Motor neuron (in vitro differentiated cells): ENCODE data around the gene SLC6A19. TPM values are rescaled to one million over a fixed set of nuclear protein-coding genes. Genes with fewer than 3 reads are reported as not detected.

Experiments
- ATAC-seq, 8 experiments: fragments of 200-7000 bp; cut with Tn5 transposase; replicated peaks in 6 of 8; 2 replicates each; pipeline ENCODE4 v1.8.0; 2021; ENCODE audit warnings: mild to moderate bottlenecking in 8 of 8, moderate library complexity in 8 of 8
- H3K27ac ChIP-seq, 2 donors: fragments of 250-450 bp; sonication (Bioruptor Pico); 2 replicates each; pipeline ENCODE4 v1.9.0; 2021; ENCODE audit warnings: antibody characterized with exemption in 2 of 2, mild to moderate bottlenecking in 2 of 2, moderate library complexity in 1 of 2
- H3K4me1 ChIP-seq, 2 donors: fragments of 250-450 bp; sonication (Bioruptor Pico); replicated peaks in 1 of 2; 2 replicates each; pipeline ENCODE4 v1.6.1; 2021; ENCODE audit warnings: antibody characterized with exemption in 2 of 2, mild to moderate bottlenecking in 2 of 2, moderate library complexity in 1 of 2
- H3K4me3 ChIP-seq, 5 donors: fragments of 250-450 bp; sonication (Bioruptor Pico); 2 replicates each; pipeline ENCODE4 v1.9.0; 2021; ENCODE audit warnings: antibody characterized with exemption in 5 of 5, mild to moderate bottlenecking in 5 of 5, moderate library complexity in 4 of 5
- WGBS, 10 experiments: fragments of 450-650 bp; shearing (Covaris generic); methylation state at CpG; one replicate each; pipeline ENCODE4 v1.0.0; 2022; 5-methylcytosine and 5-hydroxymethylcytosine counted together
- in situ Hi-C, 9 experiments: fragments of 400-800 bp; cut with MboI; loops; one replicate each; pipeline ENCODE4 v1.15.0; 2021; ENCODE audit warnings: low sequenced_read_pairs in 9 of 9, low pct_unique_long_range_greater_than_20kb in 2 of 9; ENCODE audit not compliant: unreplicated experiment in 9 of 9
- total RNA-seq, 8 experiments: library from RNA; unstranded; fragments of 300-600 nt; gene quantifications; 2 replicates each; pipeline versions ENCODE4 v1.2.3 to v1.2.4, GENCODE V29; 2022

Gene SLC6A19
- total RNA-seq, 8 experiments from 2014 or later, result 0.04 to 0.24 (median 0.10) TPM; not detected in 3

DNA sequence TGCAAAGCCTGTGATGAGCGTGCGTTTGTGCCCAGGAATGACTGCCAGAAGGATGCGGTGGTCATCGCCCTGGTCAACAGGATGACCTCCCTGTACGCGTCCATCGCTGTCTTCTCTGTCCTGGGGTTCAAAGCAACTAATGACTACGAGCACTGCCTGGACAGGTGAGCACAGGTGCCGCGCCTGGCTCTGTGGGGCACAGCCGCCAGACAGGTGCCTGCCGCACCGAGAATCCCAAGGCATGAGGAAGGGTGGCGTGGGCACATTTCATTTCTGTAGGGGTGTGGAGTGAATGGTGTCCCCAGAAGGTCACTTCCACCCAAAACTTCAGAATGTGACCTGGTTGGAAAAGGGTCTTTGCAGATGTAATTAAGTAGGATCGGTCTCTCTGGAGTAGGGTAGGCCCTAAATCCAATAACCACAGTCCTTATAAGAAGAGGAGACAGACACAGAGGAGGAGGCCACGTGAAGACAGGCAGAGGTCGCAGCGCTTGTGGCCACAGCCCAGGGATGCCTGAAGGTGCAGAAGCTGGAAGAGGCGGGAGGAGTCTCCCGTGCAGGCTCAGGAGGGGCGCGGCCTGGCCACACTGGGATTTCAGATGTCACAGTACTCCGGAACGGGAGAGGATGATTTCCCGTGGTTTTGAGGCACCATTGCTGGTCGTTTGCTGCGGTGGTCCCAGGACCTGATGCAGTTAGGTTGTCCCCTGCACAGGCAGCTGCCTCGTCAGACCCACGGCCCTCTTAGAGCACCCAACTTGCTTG lies 39.3 kb downstream of the SLC6A19 start:
- Histone ChIP-seq H3K27ac (no peak overlapping the region), H3K4me3 (no peak overlapping the region), H3K4me1 (peaks cover 6 to 11% of the 10 kb centered on the region in 2 donors)
- WGBS, 10 experiments, result 30 to 100% (median 73%) methylated on average over 2 to 17 of the region's 29 CpGs; no CpG with 5 or more reads in 3 of the 10 experiments
- in situ Hi-C loops, result no loop called here
- ATAC-seq, result no peak

- no peak overlapping the region for H3K4me3 ChIP-seq
- H3K4me1 ChIP-seq, result peaks cover 10 to 12% of the 10 kb centered on the region in 2 donors
- peak in 1 of 8 experiments; percentile 25 for ATAC-seq
- in situ Hi-C loops, result no loop called here
- WGBS, 10 experiments, result 59 to 100% (median 83%) methylated on average over 2 to 17 of the region's 22 CpGs; no CpG with 5 or more reads in 5 of the 10 experiments
- no peak overlapping the region for H3K27ac ChIP-seq
These were observed 40.2 kb downstream of the SLC6A19 start for GRCh38 chr5:1241509-1242080.

DNA sequence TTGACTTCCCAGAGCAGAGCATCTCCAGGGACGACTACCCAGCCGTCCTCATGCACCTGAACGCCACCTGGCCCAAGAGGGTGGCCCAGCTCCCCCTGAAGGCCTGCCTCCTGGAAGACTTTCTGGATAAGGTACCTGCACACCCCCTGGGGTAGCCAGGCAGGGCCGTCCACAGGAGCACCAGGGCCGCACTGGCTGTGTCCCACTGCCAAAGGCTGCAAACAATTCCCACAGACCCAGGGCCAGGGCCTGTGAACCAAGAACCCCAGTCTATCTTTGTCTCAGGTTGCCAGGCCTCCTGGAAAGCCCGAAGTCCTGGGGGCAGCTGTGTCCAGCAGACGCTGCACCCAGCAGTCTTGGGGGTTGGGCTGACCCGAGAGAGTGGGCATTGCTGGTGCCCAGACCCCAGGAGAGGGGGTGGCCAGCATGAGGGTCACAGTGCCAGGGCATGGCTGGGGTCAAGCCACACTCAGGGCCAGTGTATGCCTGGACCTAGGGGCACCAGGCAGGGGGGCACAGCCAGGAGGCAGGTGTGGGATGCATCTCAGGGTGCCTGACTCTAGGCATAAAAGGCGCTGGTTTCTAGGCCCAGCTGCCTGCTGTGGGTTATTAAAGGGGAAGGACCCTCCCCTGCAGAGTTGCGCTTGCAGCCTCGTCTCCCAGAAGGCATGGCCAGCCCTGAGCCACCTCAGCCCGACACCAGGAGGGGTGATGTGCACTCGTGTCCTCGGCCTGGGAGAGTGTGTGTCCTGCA lies 41.5 kb downstream of the SLC6A19 start:
- H3K27ac ChIP-seq, result no peak overlapping the region
- no peak overlapping the region for H3K4me3 ChIP-seq
- WGBS, 10 experiments, result 7 to 87% (median 57%) methylated on average over 1 to 3 of the region's 14 CpGs; no CpG with 5 or more reads in 6 of the 10 experiments
- in situ Hi-C loops, result no loop called here
- ATAC-seq, result peak in 1 of 8 experiments; percentile 2
- peaks cover 12 to 15% of the 10 kb centered on the region in 2 donors for H3K4me1 ChIP-seq

GRCh38 chr5:1243487-1244130 lies 42.2 kb downstream of the SLC6A19 start:
- ATAC-seq, result peak in 4 of 8 experiments; percentile 31 to 69 (median 54)
- WGBS, 10 experiments, result 0 to 60% (median 50%) methylated on average over 2 to 9 of the region's 33 CpGs; no CpG with 5 or more reads in 7 of the 10 experiments
- peaks cover 12 to 15% of the 10 kb centered on the region in 2 donors for H3K4me1 ChIP-seq
- H3K27ac ChIP-seq, result no peak overlapping the region
- in situ Hi-C loops, result no loop called here
- H3K4me3 ChIP-seq, result no peak overlapping the region

GRCh38 chr5:1244255-1244654 lies 42.9 kb downstream of the SLC6A19 start:
- ATAC-seq, result no peak
- WGBS, 10 experiments, result 25 to 100% (median 49%) methylated on average over 2 to 10 of the region's 21 CpGs; no CpG with 5 or more reads in 5 of the 10 experiments
- no peak overlapping the region for H3K4me3 ChIP-seq
- H3K4me1 ChIP-seq, result peaks cover 12 to 15% of the 10 kb centered on the region in 2 donors
- no peak overlapping the region for H3K27ac ChIP-seq
- in situ Hi-C loops, result no loop called here

GRCh38 chr5:1244976-1245375 lies 43.6 kb downstream of the SLC6A19 start:
- in situ Hi-C loops, result no loop called here
- Histone ChIP-seq H3K27ac (no peak overlapping the region), H3K4me1 (peaks cover 12 to 15% of the 10 kb centered on the region in 2 donors), H3K4me3 (no peak overlapping the region)
- ATAC-seq, result no peak
- 21 to 100% (median 38%) methylated on average over 1 to 5 of the region's 10 CpGs; no CpG with 5 or more reads in 7 of the 10 experiments for WGBS, 10 experiments

GRCh38 chr5:1245905-1246576 lies 44.6 kb downstream of the SLC6A19 start:
- in situ Hi-C loops, result no loop called here
- Histone ChIP-seq H3K27ac (no peak overlapping the region), H3K4me1 (peaks cover 12 to 15% of the 10 kb centered on the region in 2 donors), H3K4me3 (peak overlapping the region in 1 of 5 donors; percentile 4)
- ATAC-seq, result no peak
- WGBS, 10 experiments, result 53 to 97% (median 80%) methylated on average over 1 to 10 of the region's 58 CpGs; no CpG with 5 or more reads in 5 of the 10 experiments

DNA sequence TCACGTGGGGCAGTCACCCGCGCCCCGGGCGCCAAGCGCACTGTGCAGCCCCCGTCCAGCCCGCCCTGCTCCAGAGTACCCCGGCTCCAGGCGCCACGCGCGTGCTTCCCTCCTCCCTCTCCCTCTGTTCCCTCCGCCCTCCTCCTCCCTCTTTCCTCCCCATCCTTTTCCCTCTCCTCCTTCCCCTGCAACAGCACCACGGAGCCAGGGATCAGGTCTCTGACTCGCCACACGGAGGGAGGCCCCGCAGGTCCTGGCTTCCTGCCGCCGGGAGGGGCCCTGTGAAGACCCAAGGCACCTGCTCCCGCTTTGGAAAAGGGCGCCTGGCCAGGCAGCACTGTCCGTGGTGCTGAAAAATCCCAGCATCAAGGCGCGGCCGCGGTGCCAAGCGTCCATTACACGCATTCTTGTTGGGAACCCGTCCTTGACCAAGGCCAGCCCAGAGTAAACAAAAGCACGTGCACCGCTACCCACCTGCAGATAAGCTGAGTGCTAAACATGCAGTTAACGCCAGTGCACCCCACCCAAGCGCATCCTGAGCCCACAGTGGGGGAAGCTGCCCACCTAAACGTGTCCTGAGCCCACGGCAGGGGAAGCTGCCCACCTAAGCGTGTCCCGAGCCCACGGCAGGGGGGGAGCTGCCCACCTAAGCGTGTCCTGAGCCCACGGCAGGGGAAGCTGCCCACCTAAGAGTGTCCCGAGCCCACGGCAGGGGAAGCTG lies 45.5 kb downstream of the SLC6A19 start:
- in situ Hi-C loops, result no loop called here
- 0 to 38% (median 10%) methylated on average over 2 to 11 of the region's 43 CpGs; no CpG with 5 or more reads in 6 of the 10 experiments for WGBS, 10 experiments
- Histone ChIP-seq H3K4me1 (peaks cover 12 to 15% of the 10 kb centered on the region in 2 donors), H3K4me3 (no peak overlapping the region), H3K27ac (no peak overlapping the region)
- peak in 7 of 8 experiments; percentile 46 to 84 (median 67) for ATAC-seq

GRCh38 chr5:1247811-1248210 lies 46.4 kb downstream of the SLC6A19 start:
- in situ Hi-C loops, result no loop called here
- ATAC-seq, result no peak
- Histone ChIP-seq H3K27ac (no peak overlapping the region), H3K4me3 (no peak overlapping the region), H3K4me1 (peaks cover 12 to 15% of the 10 kb centered on the region in 2 donors)
- 17 to 40% (median 20%) methylated on average over 1 of the region's 6 CpGs; no CpG with 5 or more reads in 7 of the 10 experiments for WGBS, 10 experiments

GRCh38 chr5:1249366-1250280 lies 48.2 kb downstream of the SLC6A19 start:
- H3K27ac ChIP-seq, result no peak overlapping the region
- peak in 1 of 8 experiments; percentile 30 for ATAC-seq
- no peak overlapping the region for H3K4me3 ChIP-seq
- WGBS, 10 experiments, result 0 to 80% (median 50%) methylated on average over 2 to 4 of the region's 29 CpGs; no CpG with 5 or more reads in 3 of the 10 experiments
- in situ Hi-C loops, result no loop called here
- peaks cover 4 to 6% of the 10 kb centered on the region in 2 donors for H3K4me1 ChIP-seq
